SK-N-SH treated with all-trans-retinoic acid at 6 μM for 48 hours (cell line): ENCODE results near the gene PLAGL1.

Source experiments
- ATAC-seq: fragments of 200-7000 bp; cut with Tn5 transposase; 3 replicates; pipeline ENCODE4 v1.9.1; 2020; ENCODE audit warnings: mild to moderate bottlenecking, moderate library complexity
- ARNTL ChIP-seq: fragments of 450-650 bp; formaldehyde crosslinking; IDR thresholded peaks from 2 replicates; pipeline ENCODE4 v1.5.0; 2020; ENCODE audit warnings: low read depth, mild to moderate bottlenecking, moderate library complexity, borderline replicate concordance
- BACH2 ChIP-seq: fragments of 250-450 bp; sonication (Bioruptor Pico); IDR thresholded peaks from 2 replicates; pipeline ENCODE4 v1.9.0; 2021; ENCODE audit warnings: mild to moderate bottlenecking, borderline replicate concordance
- CSDC2 ChIP-seq: fragments of 250-450 bp; sonication (Bioruptor Pico); IDR thresholded peaks from 2 replicates; pipeline ENCODE4 v1.5.0; 2020; ENCODE audit warnings: mild to moderate bottlenecking, moderate library complexity
- CSRNP3 ChIP-seq: fragments of 250-450 bp; sonication (Bioruptor Pico); IDR thresholded peaks from 2 replicates; pipeline ENCODE4 v1.5.1; 2021; ENCODE audit warnings: mild to moderate bottlenecking, moderate library complexity
- ESRRG ChIP-seq: fragments of 250-450 bp; sonication (Bioruptor Pico); IDR thresholded peaks from 2 replicates; pipeline ENCODE4 v1.6.1; 2021; ENCODE audit warnings: mild to moderate bottlenecking
- GLIS3 ChIP-seq: fragments of 250-450 bp; sonication (Bioruptor Pico); IDR thresholded peaks from 2 replicates; pipeline ENCODE4 v1.5.0; 2020; ENCODE audit warnings: mild to moderate bottlenecking, moderate library complexity
- OSR1 ChIP-seq: fragments of 250-450 bp; sonication (Bioruptor Pico); IDR thresholded peaks from 2 replicates; pipeline ENCODE4 v1.8.0; 2022; ENCODE audit warnings: moderate library complexity, mild to moderate bottlenecking, inconsistent platforms
- PATZ1 ChIP-seq: fragments of 250-450 bp; sonication (Bioruptor Pico); IDR thresholded peaks from 2 replicates; pipeline ENCODE4 v1.8.0; 2020; ENCODE audit warnings: mild to moderate bottlenecking, moderate library complexity, borderline replicate concordance
- PPARA ChIP-seq: fragments of 250-450 bp; sonication (Bioruptor Pico); IDR thresholded peaks from 2 replicates; pipeline ENCODE4 v1.5.0; 2020; ENCODE audit warnings: mild to moderate bottlenecking, borderline replicate concordance
- RARB ChIP-seq: fragments of 250-450 bp; sonication (Bioruptor Pico); IDR thresholded peaks from 2 replicates; pipeline ENCODE4 v1.8.0; 2021; ENCODE audit warnings: mild to moderate bottlenecking, moderate library complexity
- SNAI2 ChIP-seq: fragments of 250-450 bp; sonication (Bioruptor Pico); IDR thresholded peaks from 2 replicates; pipeline ENCODE4 v1.5.0; 2020; ENCODE audit warnings: mild to moderate bottlenecking, moderate library complexity
- TCF4 ChIP-seq: fragments of 250-450 bp; sonication (Bioruptor Pico); IDR thresholded peaks from 2 replicates; pipeline ENCODE4 v1.8.0; 2021; ENCODE audit warnings: mild to moderate bottlenecking, moderate library complexity, borderline replicate concordance
- TOX ChIP-seq: fragments of 250-450 bp; sonication (Bioruptor Pico); IDR thresholded peaks from 2 replicates; pipeline ENCODE4 v1.8.0; 2021; ENCODE audit warnings: mild to moderate bottlenecking, moderate library complexity, borderline replicate concordance
- TSHZ2 ChIP-seq: fragments of 250-450 bp; sonication (Bioruptor Pico); IDR thresholded peaks from 2 replicates; pipeline ENCODE4 v1.5.0; 2020; ENCODE audit warnings: mild to moderate bottlenecking, moderate library complexity
- ZC3H10 ChIP-seq: fragments of 250-450 bp; sonication (Bioruptor Pico); IDR thresholded peaks from 2 replicates; pipeline ENCODE4 v1.5.1; 2021; ENCODE audit warnings: mild to moderate bottlenecking, moderate library complexity
- ZFP3 ChIP-seq: fragments of 250-450 bp; sonication (Bioruptor Pico); IDR thresholded peaks from 2 replicates; pipeline ENCODE4 v1.5.0; 2020; ENCODE audit warnings: mild to moderate bottlenecking, moderate library complexity
- ZFP30 ChIP-seq: fragments of 450-650 bp; formaldehyde crosslinking; IDR thresholded peaks from 2 replicates; pipeline ENCODE4 v1.5.0; 2022; ENCODE audit warnings: mild to moderate bottlenecking, moderate library complexity
- ZNF70 ChIP-seq: fragments of 450-650 bp; formaldehyde crosslinking; IDR thresholded peaks from 2 replicates; pipeline ENCODE4 v1.5.0; 2020; ENCODE audit warnings: mild to moderate bottlenecking, moderate library complexity
- ZNF8 ChIP-seq: fragments of 450-650 bp; formaldehyde crosslinking; IDR thresholded peaks from 2 replicates; pipeline ENCODE4 v1.5.0; 2020; ENCODE audit warnings: mild to moderate bottlenecking, moderate library complexity

Gene PLAGL1

GRCh38 chr6:144008120-144008811, at the start of gene PLAGL1:
TSS of gene PLAGL1 (minus strand) at chr6:144008259. CDS start at chr6:143948136, 60,123 bp downstream.
- no peak for TF ChIP-seq OSR1
- peak; percentile 87 for ATAC-seq

- TF ChIP-seq RARB (CRISPR knock-in tag) (no peak), OSR1 (no peak), ZNF8 (CRISPR knock-in tag) (no peak), TSHZ2 (CRISPR knock-in tag) (no peak), TCF4 (CRISPR knock-in tag) (no peak), ARNTL (no peak), TOX (no peak), SNAI2 (no peak), PATZ1 (CRISPR knock-in tag) (no peak), ZFP30 (CRISPR knock-in tag) (no peak), PPARA (CRISPR knock-in tag) (no peak), CSDC2 (no peak), ZNF70 (no peak)
- TF ChIP-seq, all 23 proteins: peak for 0
- ATAC-seq = no peak
Observed at GRCh38 chr6:144055121-144055931, 47.3 kb upstream of the PLAGL1 start.

- TF ChIP-seq ZC3H10 (no peak), ZNF70 (no peak), RARB (CRISPR knock-in tag) (no peak), TCF4 (CRISPR knock-in tag) (no peak), ZFP3 (CRISPR knock-in tag) (no peak), CSRNP3 (CRISPR knock-in tag) (no peak), ZFP30 (CRISPR knock-in tag) (no peak), ESRRG (CRISPR knock-in tag) (no peak), TOX (no peak)
- ATAC-seq = no peak
Observed at GRCh38 chr6:144053601-144054000, 45.5 kb upstream of the PLAGL1 start.

GRCh38 chr6:144052488-144052887, 44.4 kb upstream of the PLAGL1 start:
- no peak for ATAC-seq
- no peak for TF ChIP-seq ESRRG (CRISPR knock-in tag)
- no peak for TF ChIP-seq RARB (CRISPR knock-in tag)
- TF ChIP-seq GLIS3 (CRISPR knock-in tag) = no peak
- no peak for TF ChIP-seq PATZ1 (CRISPR knock-in tag)
- TF ChIP-seq SNAI2 = no peak
- no peak for TF ChIP-seq ZC3H10
- TF ChIP-seq ARNTL = no peak
- no peak for TF ChIP-seq ZNF70
- no peak for TF ChIP-seq BACH2 (CRISPR knock-in tag)
